Activated CD4-positive, CD25-positive, alpha-beta regulatory T cell treated with anti-CD3 and anti-CD28 coated beads, Interleukin-2, amount 50 U/mL, for 24 hours (primary cell): Measurements from ENCODE around the gene OR6S1.
"Not testable (repeated sequence)": the region's sequence is repeated elsewhere in the genome, so short reads cannot be mapped to it uniquely, and the experiment has no call there.

Experiments used
- ATAC-seq, 2 donors: fragments of 150-1000 bp; cut with Tn5 transposase; one replicate each; pipeline ENCODE4 v1.10.0; 2021; ENCODE audit warnings: mild to moderate bottlenecking in 1 of 2, moderate library complexity in 1 of 2

The OR6S1 gene

DNA sequence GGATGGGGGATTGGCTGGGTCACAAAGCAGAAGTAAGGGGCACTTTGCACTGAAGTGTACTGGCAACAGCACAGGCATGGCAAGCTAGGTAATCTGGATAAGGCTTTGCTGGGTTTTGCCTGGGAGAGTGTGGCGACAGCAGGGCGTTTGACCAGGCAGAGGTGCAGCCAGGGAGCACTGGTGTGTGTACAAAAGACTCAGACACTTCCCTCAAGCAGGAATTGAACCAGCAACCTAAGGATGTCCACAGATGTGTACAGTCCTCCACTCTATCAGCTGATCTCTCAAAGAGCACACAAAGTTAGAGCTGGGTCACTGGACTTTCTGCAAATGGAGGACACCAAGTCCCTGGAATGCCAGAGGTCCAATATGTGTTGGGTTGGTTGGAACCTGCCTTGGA lies 27.5 kb upstream of the OR6S1 start:
- no peak for ATAC-seq

DNA sequence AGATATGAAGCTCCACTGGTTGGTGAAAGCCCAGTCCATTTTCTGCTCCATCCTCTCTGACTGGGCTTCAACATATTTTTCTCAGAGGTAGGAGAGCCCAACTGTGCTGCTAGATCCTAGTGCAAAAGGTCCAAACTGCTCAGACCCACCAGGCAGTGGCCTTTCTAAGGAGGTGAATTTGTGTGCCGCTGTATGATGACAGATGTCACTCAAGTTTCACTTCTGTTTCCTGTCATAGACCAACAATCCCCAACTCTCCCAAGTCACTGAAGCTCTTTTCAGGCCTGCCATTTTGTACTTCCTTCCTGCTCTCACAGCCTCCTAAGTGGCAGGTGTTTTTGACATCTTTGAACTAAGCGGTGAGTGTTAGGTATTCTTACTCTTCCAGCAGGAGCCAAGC lies 26.5 kb upstream of the OR6S1 start:
- peak; percentile 57 to 59 for ATAC-seq

DNA sequence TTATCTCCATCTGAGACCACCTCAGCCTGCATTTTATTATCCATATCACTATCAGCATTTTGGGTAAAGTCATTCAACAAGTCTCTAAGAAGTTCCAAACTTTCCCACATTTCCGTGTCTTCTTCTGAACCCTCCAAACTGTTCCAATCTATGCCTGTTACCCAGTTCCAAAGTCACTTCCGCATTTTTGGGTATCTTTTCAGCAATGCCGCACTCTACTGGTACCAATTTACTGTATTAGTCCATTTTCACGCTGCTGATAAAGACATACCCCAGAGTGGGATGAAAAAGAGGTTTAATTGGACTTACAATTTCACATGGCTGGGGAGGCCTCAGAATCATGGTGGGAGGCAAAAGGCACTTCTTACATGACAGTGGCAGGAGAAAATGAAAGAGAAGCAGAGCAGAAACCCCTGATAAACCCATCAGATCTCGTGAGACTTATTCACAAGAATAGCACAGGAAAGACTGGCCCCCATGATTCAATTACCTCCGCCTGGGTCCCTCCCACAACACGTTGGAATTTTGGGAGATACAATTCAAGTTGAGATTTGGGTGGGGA lies 25.0 kb upstream of the OR6S1 start:
- not testable (repeated sequence) for ATAC-seq

DNA sequence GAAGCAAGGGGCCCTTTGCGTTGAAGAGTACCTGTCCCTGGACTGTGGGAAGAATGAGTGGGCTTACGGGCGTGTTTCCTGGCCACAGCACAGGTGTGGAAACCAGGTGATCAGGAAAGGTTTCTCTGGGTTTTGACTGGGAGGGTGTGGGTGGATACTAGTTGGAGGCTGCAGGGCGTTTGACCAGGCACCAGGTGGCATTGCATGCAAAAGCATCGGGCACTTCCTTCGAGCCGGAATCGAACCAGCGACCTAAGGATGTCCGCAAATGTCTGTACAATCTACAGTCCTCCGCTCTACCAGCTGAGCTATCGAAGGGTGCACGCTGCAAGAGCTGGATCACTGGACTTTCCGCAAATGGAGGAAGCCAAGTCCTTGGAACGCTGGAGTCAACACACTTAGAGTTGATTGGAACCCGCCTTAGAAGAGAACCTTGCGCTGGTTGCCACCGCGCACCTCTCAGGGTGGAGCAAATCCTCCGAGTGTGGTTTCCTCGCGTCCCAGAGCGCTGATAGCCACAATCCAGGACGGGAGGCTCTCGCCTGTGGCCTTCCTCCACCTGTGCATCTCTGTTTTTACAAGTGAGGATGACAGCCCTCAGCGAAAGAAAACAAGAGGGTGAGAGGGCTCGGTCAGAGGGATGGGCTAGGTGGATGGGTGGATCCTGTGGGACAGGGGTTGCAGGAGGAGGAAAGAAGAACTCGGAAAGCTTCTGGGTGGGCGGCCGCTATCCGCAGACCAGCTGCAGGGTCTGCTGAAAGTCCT lies 21.7 kb upstream of the OR6S1 start:
- ATAC-seq = peak; percentile 81 to 85

DNA sequence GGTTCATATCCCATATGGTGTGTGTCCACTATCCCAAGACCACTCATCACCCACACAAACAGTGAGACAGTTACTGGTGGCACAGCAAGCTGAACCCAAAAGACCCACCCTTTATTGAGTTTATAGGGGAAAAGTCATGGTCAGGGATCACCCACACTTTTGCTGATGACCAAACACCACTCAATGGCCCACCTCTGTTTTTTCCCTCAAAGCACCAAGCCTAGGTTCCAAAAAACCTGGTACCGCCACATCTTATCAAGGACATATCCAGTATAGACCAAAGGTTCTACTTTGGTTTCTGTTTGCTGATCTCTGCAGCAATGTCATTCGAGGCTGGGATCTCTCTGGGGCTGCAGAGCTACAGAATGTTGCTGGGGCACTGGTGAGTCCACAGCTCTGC lies 19.7 kb upstream of the OR6S1 start:
- ATAC-seq = no peak

DNA sequence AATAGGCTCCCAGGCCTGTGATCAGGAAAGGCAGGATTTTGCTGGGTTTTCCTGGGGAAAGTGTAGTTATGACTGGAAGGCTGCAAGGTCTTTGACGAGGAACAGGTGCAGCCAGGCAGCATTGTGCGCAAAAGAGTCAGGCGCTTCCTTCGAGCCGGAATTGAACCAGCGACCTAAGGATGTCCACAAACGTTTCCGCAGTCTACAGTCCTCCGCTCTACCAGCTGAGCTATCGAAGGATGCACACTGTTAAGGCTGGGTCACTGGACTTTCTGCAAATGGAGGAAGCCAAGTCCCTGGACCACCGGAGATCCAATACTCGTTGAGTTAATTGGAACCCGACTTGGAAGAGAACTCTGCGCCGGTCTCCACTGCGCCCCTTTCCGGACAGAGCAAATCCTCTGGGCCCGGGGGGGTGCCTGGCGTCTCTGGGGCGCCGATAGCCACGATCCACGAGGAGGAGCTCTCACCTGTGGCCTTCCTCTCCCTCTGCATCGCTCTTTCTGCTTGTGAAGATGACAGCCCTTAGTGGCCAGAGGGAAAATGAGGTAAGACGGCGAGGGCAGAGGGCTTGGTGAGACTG lies 18.4 kb upstream of the OR6S1 start:
- ATAC-seq = no peak

DNA sequence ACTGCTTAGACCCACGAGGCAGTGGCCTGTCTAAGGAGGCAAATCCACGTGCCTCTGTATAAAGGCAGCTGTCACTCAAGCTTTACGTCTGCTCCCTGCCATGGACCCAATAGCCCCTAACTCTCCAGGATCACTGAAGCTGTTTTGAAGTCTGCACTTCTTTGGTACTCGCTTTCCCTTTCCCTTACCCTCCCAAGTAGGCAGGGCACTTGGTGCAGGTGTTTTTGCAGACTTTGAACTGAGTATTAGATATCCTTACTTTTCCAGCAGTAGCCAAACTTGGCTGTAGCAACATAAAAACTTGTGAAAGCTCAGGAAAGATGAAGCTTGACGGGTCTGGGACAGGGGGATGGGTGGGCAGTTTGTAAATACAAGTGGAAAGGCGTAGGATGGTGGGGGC lies 17.8 kb upstream of the OR6S1 start:
- no peak for ATAC-seq

DNA sequence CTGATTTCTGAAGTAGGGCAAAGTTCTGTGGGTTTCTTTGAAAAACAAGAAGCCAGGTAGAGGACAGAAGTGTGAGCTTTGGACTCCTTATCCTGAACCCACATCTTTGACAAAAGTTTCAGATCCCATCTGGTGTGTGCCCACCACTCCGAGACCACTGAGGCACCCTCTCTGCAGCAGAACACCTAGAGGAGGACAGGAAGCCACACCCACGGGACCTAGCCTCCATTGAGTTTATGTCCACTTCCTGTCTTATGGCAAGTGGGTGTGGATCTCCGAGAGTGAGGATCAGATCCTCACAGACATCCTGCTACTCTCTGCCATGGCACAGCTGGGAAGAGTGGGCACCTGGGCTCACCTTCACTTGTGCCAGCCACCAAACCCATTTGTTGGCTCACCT lies 16.8 kb upstream of the OR6S1 start:
- ATAC-seq = no peak

DNA sequence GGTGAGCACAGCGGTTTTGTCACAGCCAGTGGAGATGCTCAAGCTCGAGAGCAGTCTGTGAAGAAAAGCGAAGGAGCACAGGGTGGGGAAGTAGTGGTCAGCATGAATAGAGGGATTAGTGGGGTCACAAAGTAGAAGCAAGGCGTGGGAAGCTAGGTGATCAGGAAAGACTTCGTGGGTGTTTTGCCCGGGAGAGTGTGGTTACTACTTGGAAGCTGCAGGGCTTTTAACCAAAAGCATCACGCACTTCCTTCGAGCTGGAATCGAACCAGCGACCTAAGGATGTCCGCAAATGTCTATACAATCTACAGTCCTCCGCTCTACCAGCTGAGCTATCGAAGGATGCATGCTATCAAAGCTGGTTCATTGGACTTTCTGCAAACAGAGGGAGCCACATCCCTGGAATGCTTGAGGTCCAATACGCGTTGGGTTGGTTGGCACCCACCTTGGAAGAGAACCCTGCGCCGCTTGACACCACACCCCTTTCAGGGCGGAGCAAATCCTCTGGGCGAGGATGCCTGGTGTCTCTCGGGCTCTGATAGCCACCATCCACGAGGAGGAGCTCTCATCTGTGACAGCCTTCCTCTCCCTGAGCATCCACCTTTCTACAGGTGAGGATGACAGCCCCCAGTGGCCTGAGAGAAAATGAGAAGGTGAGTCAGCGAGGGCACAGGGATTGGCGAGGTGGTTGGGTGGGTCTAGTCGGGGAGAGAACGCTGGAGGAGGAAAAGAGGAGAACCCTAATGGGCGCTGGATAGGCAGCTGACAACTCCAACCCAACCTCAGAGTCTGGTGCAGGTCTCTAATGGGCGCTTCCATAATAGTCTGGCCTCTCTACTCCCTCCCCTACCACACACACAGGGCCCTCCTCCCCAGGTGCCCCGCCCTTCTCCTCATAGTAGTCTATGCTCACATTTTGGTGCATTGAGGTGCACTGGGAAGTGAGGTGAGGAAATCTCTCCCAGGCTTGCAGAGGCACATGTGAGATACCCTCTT lies 16.0 kb upstream of the OR6S1 start:
- ATAC-seq = peak; percentile 40 to 42

DNA sequence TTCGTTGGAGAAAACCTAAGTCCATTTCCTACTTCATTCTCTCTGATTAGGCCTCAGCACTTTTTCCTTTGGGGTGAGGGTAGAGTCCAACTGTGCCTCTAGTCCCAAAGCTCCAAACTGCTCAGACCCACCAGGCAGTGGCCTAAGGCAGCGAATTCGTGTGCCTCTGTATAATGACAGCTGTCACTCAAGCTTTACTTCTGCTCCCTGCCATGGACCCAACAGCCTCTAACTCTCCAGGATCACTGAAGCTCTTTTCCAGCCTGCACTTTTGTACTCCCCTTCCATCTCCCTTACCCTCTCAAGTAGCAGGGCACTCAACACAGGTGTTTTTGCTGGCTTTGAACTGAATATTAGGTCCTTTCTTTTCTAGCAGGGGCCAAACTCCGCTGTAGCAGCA lies 14.8 kb upstream of the OR6S1 start:
- no peak for ATAC-seq

DNA sequence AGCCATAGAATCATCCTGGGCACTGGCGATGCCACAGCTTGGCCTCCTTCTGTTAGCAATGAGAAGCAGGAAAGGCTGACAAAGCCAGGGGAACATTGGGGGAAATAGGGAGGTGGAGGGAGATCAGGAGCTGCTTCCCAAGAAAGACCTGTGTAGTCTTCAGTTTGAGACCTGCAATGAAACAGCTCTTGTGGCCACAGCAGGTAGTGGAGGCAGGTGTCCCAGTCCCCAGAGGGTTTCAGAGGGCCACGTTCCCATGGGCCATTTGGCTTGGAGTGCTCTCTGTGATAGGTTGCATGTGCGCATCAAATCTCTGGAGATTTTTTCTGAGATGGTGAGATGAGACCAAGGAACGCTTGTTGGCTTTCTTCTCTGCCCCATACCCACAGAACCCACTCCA lies 14.4 kb upstream of the OR6S1 start:
- ATAC-seq = no peak

DNA sequence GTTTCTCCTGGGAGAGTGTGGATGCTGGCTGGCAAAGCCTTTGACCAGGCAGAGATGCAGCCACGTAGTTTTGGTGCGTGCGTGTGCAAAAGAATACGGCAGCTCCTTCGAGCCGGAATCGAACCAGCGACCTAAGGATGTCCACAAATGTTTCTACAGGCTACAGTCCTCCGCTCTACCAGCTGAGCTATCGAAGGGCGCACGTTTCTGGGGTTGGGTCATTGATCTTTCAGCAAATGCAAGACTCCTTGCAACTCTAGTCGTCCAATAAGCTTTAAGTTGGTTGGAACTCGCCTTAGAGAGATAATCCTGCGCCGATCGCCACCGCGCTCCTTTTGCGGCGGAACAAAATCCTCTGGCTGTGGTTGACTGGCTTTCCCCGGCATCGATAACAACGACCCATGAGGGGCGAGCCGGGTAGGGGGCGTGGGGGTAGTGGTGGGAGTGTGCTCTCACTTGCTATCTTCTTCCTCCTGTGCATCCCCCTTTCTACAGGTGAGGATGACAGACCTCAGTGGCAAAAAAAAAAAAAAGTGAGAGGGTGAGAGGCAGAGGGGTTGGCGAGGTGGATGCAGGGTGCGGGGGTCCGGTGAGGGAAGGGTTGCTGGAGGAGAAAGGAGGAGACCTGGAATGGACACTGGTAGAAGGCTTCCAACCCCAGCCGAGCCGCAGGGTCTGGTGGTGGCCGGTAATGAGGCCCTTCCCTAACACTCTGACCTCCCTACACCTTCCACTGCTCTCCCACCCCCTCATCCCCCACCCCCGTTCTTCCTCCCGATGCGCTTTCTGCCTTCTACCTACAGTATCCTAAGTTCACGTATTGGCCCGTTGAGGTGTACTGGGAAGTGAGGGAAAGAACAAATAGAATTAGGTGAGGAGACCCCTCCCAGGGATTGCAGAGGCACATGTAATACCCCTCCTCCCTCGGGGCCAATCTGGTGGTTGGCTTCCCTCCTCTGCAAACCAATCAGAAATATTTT lies 11.8 kb upstream of the OR6S1 start:
- peak; percentile 62 to 73 for ATAC-seq

DNA sequence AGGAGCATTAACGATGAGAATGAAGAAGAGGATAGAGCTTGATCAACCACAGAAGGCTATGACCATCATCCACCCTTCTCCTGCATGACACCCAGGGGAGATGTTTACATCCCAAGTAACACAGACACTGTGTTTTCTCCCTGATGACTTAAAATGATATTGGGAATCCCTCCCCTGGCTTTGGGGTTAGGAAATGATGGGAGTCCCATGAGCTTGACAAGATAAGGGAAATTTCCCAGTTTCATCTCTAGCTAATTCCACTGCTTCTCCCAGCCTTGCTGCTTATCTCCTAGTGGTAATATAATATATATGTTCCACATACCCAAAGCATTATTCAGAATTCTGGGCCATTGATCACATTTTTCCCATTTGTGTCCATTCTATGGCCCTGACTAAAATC lies 4.0 kb upstream of the OR6S1 start:
- ATAC-seq = no peak

DNA sequence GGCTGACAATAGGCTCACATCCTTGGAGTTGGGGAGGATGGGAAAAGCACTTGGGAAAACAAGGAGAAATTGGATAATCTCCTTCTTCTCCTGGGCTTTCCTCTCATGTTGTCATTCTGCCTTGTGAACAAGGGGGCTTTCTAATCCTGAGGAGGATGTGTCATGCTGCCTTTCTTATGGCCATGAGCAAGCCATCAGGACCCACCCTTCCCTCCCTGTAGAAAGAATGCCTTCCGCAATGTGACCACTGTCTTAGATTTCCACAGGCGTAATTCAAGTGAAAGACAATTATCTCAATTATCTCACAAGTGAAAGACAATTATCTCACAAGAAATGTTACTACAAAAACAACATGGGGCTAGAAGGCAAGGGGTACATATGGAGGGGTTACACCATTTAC lies 3.0 kb upstream of the OR6S1 start:
- ATAC-seq = no peak

DNA sequence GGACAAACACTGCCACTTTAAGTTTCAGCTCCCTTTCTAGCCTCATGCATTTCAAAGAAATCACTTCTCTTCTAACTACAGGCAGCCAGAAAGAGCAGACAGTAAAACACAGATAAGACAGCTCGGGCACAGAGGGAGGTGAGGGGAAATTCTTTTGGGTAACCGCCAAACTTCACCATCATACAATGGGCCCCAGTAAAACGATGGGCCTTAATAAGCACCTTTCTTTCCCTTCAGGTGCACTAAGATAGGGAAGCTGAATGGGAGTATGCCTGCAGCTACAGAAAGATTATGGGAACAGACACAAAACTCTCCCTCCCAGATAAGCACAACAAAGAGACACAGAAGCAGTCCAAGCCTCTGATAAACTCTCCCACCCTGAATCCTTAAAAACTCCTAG lies 1.3 kb upstream of the OR6S1 start:
- ATAC-seq = not testable (repeated sequence)

DNA sequence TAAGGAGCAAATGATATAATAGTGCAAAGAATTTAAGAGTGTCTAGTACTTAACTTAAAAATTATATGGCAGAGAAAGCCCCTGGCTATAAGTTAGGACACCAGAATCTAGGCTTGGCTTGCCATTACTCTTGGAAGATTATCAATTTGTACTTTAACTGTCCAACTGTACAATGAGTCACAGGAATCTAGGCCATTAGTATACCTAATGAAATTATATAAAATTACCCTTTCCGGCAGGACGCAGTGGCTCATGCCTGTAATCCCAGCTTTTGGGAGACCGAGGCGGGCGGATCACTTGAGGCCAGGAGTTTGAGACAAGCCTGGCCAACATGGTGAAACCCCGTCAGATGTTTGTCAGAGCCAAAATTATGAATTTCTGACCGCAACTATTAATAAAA lies 691 bp upstream of the OR6S1 start:
- no peak for ATAC-seq

DNA sequence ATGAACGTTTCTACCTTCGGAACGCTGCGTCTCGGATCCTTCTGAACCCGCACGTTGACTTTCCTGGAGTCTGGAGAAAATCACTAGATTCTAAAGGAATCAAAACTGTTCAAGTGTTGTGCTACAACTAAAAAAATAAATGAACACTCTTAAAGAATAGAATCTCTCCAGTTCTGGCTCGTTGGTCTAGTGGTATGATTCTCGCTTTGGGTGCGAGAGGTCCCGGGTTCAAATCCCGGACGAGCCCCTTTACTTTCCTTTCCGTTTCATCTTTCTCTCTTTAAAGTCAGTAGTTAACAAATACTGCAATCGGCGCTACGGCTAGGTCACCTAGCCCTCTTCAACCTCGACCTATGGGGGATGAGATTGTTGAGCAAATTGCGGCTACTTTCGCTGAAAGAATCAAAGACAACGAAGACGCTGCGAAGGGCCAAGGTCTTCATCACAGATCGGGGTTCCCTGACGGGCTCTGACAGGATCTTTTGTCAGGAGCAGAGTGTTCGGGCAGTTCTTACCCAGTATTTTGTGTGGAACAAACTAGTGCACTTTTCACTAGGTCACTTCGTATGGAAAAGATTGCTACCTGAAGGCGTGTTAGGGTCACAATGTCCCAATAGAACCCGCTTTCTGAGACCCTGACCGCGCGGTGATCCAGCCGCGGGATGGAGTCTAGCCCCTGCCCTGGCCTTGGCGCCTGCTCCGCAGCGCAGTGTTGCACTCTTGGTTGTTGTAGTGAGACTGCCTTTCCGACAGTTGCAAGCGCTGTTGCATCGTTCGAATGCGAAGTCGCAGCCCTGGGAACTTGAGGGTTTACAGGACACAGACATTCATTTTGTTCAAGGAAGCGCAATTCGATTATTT lies 8.4 kb downstream of the OR6S1 start:
- peak; percentile 85 to 87 for ATAC-seq

DNA sequence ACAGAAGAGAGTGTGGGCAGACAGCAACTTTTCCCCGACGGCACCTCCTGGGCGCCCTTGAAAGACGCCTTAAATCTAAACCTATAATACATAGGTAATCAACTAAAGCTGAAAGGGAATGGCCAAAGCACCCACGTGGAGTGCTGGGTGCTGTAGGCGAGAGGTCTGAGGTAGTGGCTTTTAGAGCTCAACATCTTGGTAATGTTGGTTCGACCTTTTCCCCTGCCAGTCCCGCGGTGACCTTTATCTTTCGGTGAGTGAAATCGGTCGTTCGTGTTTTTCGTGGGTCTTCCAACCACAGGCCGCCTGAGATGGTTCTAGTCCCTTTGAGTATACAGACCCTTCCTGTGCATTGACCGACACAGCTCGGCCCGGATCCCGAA lies 9.1 kb downstream of the OR6S1 start:
- ATAC-seq = peak; percentile 12 to 19

DNA sequence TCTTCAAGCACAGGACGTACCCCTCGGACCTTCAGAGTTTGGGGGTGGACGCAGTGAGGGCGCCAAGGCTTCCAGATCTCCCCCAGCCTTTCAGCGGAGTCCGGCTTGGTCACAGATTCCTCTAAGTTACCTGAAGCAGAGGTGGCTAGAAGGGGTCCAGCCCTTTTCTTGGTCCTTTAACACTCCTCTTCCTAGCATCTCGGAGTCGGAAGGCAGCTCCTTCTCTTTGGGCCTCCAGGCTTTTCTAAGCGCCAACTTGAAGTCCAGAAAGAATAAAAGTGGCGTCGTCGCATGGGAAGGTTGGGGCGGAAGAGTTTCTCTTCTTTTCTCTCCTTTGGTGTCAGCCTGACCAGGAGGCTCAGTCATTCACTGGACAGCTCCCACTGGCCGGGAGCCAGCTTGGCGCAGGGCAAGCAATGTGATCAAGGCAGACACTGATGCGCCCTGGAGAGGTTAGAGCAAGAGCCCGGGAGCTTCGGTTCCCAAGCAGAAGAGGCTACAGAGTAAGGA lies 9.6 kb downstream of the OR6S1 start:
- no peak for ATAC-seq

DNA sequence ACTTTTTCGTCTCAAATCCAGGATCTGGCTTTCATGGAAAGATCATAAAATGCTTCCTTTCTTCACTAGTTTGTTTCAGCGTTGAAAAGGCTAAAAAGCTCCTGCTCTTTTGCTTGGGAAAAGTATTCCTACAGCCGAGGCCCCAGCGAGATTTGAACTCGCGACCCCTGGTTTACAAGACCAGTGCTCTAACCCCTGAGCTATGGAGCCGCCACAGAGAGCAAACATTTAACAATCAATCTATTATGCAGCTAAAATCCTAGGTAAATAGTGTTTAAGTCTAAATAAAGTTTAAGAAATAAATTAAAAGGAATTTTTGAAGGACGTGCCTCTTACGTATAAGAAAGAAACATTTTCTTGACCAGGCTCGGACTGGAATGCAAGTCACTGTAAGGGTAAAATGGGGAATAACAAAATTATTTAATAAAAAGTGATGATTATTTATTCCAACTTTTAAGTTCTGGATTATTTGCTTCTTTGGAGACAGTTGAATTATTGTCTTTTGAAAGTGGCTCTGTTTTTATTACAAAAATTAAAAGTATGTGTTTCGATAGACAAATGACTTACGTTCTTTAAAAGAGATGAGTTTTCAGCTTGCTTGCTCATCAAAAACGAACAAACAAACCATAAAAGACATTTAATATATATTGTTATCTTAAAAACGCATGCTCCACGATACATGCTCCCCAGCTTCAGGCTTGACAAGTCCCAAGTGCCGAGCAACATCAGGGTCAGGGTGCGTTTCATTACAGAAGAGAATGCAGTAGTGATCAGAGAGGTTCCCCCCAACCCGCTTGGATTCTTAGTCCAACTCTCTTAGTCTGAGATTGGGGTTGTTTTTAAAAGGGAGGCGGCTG lies 10.2 kb downstream of the OR6S1 start:
- ATAC-seq = peak; percentile 13 to 18
